Right forelimb (tissue), 1 donor: Measurements from ENCODE around the gene GALNS.
"Not testable (repeated sequence)": the region's sequence is repeated elsewhere in the genome, so short reads cannot be mapped to it uniquely, and the experiment has no call there.

Source experiments
- DNase-seq: peaks from one replicate; pipeline ENCODE4 v3.0.0-alpha.2; 2018

The GALNS gene

DNA sequence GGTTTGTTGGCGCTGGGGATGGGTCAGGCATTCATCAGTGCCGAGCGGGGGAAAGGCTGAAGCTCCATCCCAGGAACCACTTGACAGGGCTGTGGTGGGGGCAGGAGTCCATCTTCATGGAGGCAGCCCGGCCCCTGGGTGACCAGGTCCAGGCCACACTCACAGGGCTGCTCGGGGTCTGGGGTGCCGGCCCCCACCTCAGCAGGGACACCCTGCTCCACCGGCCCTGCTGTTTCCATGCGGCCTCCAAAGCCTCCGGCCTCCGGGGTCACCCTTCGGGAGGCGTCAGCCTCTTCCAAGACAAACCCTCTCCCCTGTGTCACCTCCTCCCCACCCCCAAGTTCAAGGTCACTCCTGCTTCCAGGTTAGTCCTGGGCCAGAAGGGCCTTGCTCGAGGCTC is 22.1 kb downstream of the GALNS start:
- no peak for DNase-seq

DNA sequence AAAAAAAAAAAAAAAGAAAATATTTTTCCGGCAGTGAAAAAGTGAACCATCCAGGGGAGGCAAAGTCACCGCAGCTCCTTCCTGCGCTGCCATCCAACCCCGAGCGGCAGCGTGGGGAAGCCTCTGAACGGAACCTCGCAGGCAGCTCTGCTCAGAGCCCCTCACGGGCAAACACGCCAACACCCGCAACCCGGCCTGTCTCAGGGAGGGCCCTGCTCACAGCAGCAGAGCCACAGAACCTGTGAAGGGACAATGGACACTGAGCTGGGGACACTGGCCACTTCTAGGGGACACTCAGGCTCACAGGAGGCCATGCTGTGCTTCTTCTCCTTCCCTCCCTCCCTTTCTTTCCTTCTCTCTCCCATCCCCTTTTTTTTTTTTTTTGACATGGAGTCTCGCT is 23.7 kb downstream of the GALNS start:
- DNase-seq: no peak

DNA sequence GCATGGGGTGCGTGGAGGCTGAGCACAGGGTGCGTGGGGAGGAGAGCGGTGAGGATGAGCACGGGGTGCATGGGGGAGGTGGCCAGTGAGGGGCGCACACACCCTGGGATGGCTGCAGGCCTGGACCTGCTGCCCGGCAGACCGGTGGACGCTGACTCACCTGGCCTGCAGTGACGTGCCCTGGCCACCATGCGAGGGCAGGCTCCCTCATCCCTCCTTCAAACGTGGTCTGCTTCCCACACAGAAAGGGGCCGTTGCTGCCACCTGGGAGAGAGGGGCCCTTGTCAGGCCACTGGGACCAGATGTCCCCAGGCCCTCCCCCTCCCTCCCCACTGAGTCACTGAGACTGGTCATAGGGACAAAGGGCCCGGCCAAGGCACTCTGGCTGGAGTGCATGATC is 24.9 kb downstream of the GALNS start:
- DNase-seq: no peak

DNA sequence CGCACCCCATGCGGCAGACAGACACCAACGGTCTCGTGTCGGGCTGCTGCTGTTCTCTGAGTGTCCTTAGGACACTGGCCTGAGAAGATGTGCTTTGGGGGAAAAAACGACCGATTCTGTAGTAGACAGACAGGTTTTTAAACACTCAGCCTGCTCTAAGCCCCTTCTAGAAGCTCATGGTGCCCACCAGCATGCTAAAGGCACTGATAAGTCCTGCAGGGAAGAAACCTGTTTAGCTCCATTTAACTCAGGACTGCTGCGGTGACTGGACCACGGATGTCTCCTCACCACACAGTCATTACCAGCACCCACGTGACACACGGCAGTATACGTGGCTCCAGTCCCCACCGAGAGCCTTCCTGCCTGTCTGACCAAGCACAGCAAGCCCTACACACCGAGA is 26.0 kb downstream of the GALNS start:
- DNase-seq: no peak

DNA sequence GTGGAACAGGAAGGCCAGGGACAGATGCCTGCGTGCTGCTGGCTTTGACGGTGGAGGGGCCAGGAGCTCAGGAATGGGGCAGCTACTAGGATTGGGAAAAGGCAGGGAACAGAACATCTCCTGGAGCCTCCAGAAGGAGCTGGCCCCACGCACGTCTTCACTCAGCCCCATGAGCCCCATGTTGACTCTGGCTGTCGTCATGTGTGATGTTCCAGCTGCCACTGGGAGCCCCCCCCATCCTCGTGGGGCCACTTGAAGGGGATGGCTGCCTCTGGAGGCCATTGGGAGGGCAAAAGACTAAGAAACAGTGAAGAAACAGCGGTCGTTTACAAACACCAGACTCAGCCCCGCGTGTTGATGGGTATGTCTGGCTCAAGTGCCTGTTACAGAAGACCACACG is 26.5 kb downstream of the GALNS start:
- DNase-seq: no peak

DNA sequence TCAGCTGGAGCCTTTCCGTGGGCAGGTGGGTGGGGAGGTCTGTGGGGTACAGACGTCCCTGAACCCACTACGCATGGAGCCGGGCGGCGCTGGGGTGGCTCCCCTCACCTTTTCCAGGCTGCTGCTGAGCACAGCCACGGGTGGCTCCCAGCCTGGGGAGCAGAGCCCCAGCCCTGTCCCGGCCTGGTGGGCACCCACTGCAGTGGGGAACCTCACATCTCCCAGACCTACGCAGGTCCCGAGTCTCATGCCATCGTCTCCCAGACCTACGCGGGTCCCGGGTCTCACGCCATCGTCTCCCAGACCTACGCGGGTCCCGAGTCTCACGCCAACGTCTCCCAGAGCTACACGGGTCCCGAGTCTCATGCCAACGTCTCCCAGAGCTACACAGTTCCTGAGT is 28.0 kb downstream of the GALNS start:
- DNase-seq: no peak

DNA sequence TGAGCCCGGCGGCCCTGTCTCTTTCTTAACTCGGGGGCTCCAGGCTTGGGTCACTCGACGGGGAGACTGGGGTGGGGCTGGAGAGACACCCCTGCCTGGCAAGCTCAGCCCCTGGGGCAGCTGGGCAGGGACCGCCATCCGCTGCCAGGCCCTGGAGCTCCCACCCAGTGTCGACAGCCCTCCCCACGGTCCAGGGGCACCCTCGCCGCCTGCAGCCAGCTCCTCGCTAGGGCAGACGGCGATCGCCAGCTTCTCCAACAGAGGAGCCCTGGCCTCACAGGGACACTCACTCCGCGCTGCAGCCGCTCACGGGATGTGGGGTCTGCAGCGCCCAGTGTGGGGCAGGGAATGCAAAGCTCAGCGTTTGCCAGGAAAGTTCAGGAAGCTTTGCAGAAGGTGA is 29.0 kb downstream of the GALNS start:
- DNase-seq: no peak

DNA sequence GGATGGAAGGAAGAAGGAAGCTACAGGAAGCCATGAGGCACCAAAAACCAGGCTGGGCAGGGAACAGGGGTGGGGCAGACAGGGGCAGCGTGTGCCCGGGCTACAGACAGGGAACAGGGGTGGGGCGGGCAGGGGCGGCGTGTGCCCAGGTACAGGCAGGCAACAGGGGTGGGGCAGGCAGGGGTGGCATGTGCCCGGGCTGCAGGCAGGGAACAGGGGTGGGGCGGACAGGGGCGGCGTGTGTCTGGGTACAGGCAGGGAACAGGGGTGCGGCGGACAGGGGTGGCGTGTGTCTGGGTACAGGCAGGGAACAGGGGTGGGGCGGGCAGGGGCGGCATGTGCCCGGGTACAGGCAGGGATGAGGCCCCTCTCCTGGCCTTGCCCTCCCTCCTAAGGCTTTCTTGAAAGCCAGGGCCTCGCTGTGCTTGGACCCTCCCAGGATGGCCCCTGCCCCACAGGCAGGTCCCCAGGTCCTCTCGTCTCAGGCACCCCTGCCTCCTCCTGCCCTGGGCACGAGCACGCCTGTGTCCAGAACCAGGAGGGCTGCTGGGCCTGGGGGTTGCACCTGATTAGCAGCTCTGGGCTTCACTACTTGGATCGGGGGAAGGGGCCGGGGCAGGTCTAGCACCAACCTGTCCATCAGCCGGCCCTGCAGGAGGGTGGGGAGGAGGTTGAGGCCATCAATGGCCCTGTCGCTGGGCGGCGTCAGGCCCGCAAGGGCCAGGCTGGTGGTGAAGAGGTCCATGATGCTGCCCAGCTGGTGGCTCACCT is 30.5 kb downstream of the GALNS start:
- no peak for DNase-seq

DNA sequence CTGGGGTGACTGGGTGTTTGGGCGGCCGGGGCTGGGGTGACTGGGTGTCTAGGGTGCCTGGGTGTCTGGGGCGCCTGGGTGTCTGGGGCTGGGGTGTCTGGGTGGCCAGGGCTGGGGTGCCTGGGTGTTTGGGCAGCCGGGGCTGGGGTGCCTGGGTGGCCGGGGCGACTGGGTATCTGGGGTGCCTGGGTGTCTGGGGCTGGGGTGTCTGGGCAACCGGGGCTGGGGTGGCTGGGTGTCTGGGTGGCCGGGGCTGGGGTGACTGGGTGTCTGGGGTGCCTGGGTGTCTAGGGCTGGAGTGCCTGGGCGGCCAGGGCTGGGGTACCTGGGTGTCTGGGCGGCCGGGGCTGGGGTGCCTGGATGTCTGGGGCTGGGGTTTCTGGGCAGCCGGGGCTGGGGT is 31.6 kb downstream of the GALNS start:
- DNase-seq: no peak

DNA sequence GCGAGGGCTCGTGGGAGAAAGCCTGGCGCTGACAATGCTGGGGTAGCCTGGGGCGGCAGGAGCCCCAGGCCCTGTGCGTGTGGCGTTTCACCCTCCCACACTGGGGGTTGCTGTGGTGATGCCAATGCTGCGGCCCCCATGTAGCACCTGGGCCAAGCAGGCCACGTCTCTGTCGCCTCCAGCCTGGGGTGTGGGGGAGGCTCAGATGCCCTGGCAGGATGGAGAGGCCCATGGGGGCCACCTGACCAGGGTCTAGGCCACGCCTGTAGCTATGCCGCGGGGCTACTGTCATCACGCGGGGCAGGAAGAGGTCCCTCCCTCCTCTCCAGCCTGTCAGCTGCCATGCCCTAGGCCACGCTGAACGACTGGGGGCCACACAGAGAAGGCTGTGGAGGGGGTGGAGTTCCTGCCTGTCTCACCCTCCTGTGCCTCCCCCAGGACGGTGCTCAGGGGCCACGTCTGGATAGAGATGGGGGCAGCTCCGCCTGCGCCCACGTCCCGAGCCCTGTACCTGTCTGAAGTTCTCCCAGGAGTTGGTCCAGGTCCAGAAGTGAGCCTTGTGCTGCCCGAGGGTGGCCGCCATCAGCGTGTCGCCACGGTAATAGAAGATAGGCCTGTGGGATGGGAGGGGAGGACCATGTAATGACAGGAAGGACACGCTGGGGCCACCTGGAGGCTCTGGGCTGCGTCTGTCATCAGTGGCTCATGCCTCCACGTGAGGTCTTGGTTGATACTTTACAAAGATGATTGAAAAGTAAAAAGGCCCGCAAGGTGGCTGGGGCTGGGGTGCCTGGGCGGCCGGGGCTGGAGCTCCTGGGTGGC is 32.3 kb downstream of the GALNS start:
- no peak for DNase-seq

DNA sequence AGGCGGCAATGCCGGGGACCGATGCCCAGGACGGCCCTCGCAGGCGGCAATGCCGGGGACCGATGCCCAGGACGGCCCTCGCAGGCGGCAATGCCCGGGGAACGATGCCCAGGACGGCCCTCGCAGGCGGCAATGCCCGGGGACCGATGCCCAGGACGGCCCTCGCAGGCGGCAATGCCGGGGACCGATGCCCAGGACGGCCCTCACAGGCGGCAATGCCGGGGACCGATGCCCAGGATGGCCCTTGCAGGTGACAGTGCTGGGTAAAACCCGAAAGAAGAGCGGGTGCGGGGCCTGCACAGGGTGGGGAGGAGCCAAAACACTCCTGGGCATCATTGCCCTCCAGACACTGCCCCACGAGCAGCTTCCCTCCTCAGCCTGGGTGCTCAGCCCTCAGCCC is 33.1 kb downstream of the GALNS start:
- not testable (repeated sequence) for DNase-seq

DNA sequence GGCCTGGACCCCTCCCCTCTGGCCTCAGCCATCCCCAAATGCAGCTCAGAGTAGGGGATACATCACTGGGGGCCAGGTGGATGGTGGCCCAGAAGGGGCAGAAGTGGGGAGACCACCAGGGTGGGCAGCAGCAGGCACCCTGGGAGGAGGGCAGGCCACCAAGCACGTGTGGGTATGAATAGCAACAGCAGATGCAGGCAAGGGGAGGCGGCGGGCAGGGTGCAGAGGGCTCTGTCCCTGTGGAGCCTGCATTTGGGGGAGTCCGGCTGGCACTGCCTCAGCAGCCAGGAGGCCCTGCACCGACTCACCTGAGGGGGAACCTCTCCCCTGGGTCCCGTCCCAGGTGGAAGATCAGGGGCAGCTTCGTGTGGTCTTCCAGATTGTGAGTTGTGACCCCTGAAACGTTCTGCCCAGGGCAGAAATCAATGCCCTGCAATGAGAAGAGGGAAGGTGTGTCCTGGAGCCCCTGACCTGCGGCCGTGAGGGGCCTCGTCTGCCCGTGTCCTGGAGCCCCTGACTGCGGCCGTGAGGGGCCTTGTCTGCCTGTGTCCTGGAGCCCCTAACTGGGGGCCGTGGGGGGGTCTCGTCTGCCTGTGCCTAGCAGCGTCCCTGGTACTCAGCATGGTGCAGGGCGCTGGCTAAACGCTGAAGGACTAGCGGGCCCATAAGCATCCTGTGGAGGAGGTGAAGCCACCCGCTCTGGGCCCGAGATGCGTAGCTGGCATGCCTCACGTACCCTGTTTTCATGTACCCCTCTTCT is 34.3 kb downstream of the GALNS start:
- no peak for DNase-seq

DNA sequence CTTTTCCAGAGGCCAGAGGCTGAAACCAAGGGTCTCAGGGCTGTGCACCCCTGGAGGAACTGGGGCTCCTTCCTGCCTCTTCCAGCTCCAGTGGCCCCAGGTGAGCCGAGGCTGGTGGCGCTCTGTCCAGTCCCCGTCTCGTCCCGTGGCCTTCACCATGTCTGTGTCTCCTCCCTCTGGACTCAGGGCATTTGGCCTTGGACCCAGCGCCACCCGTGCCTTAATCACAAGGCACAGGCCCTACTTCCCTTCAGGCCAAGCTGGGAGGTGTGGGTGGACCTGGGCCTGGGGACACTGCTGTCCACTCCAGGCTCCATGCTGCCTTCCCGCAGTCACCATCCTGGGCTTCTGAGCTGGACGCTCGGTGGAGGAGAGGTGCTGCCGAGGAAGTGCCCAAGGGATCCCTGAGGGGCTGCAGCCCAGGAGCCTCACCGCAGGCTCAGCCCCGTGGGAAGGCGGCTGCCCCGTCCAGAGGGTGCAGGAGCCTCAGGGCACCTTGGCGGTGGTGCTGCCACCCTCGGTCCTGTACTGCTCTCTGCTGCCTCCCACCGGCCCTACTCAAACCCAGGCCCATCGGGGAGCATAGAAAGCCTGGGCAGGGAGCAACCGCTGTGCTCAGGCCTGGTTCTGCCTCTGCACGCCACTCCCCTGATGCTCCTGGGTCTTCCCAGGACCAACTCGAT is 35.4 kb downstream of the GALNS start:
- no peak for DNase-seq

DNA sequence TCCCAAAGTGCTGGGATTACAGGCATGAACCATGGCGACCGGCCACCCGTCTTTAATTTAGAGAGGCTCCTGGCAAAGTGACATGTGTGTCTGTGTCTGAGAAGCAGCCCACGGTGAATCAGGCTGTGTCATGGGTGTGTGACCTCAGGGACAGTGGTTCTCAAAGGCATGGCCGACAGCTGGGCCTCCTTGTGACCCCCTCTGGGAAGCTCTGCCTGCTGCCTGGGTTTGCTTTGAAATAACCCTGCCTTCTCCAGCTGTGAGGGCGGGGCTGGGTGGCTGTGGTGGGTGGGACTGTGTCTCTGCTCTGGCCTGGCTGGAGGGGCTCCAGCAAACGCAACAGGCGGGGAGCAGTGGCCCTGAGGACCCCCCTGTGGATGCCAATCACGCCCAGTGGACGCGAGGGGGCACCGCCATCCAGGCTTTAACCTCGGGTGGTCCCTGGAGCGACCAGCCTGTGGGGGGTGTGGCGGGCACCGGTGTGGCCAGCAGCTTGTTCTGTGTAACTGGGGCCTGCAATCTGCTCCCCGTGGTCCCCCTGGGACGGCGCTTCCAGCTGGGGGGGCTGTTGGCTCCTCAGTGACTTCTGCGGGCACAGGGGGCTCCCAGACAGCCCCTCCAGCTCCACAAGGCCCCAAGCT is 36.2 kb downstream of the GALNS start:
- no peak for DNase-seq

DNA sequence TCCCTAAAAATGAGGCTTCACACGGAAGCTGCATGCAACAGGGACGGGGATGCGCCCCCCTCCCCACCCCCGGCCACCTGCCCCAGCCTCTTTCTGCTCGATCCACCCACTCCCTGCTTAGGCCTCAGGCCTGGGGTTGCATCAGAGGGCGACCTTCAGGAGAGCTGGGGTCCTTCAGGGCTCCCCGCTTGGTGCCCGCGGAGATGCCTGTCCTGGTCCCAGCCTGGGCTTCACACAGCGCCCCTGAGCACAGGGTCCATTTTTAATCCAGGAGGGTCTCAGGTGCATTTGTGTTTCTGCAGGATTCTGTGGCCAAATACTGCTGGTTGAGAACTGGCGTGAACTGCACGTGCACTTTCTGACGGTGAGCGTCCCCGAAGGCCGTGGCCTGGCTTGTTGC is 37.6 kb downstream of the GALNS start:
- DNase-seq: no peak

DNA sequence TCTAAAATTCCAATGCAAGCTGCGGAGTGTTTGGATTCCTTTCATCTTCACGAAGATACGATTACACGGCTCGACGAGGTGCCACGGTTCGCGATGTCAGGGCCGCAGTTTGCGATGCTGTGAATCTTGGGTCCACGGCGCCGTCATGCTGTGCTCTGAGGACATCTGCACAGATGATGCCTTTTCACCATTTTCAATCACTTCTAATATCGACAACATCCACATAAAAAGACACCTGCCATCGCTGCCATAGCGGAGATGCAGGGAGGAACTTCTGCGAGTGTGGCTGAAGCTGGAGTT is 38.2 kb downstream of the GALNS start:
- no peak for DNase-seq

DNA sequence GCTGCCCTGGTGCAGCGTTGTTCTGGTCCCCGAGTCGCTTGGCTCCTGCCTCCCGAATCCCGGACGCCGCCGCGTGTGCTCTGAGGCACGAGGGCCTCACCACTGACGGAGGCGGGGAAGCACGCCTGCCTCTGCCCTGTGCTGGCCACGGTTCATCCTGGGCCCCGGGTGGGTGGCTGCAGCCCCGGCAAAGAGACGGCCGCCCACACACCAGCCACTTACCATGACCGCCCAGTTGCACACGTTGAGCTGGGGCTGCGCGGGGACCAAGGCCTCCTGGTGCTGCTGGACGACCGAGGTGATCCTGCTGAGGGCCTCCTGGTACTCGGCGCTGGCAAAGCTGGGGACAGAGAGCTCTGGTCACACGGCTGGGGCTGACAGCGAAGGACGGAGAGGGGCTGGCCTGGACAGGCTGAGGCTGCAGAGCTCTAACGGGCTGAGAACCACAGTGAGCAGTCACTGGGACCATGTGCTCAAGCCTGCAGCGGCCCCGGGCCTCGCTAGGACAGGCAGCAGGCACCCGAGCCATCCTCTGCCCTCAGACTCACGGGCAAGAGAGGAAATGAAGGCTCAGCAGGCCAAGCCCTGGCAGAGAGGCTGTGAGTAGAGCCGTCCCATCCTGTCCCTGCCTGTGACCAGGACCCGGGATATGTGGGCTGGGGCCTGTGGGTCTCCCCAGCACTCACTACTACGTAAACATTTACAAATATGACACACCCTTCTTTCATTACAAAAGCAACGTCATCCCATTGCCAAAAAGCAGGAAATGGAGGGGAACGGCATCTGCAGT is 38.8 kb downstream of the GALNS start:
- peak; percentile 36 for DNase-seq

DNA sequence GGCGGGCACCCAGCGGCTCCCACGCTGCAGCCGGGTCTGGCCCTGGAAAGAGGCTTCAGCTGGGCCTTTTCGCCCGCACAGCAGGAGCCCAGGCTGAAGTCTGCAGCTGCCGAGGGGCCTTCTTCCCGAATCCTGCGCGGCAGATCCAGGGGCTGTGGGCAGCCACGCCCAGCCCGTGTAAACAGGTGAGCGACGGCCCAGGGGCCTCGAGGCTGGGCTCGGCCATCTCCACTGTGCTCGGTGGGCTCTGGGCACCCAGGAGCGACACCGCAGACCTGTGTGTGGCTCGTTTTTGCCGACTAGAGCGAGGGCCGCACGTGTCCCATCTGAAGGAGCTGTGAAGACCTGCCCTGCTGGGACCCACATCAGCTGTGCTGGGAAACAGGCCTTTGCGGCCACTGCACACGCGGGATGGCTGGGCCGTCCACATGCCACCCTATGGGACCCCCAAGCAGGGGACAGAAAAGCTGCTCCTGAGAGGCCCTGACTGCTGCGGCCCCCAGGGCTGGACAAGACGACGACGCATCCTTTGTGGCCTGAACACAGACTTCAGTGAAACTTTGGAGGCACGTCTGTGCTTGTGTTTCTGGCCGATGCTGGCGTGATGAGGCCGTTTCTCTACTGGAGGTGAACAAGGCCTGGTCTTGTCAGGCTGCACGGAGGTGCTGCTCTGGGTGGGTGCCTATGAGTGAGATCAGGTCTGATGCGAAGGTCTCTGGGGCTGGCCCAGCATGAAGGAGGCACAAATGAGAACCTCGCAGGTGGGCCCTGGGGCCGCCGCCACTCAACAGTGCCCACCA is 39.8 kb downstream of the GALNS start:
- peak; percentile 39 for DNase-seq

DNA sequence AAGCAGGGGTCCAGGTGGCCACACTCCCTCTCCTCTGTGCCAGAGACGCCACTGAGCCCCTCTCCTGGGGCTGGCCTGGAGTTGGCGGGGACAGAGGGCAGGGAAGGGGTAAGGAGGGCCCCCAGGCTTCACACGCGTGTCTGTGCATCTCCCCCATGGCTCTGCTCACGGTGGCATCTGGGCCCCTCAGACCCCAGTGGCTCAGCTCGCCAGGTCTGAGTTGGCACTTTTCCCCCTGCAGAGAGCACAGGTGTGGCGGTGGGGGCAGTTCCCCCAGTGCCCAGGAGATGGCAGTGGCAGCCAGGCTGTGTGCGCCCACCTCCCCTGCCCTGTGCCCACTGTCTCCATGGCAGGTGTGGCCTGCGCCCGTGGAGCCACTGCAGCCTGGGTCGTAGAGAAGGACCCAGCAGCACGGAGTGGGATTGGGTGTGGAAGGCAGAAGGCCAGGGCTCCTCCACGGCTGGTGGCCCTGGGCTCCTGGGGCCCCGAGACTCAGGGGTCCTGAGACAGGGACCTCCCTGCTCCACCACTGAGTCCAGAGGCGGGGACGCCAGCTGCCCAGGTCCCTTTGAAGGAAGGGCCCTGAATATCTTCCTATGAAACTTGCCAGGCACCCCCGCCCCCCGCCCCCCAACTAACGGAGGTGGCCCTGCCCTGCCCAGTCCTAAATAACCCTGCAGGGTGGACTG is 40.7 kb downstream of the GALNS start:
- peak; percentile 57 for DNase-seq

DNA sequence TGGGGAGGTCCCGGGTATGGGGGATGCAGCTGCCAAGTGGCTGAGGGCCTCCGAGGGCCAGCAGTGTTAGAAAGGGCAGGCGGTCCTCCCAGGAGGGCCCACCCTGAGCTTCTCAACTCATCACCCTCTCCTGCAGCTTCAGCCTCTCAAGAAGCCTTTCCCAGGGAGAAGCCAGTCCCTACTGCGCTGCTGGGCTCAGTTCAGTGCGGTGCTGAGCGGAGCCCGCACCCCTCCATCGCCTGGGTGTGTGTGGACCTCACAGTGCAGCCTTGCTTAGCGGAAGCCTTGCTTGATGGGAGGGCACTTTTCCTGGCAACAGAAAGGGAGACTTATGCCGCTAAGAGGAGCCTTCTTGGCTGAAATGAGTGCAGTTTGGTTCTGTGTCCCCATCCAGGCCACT is 41.5 kb downstream of the GALNS start:
- no peak for DNase-seq

DNA sequence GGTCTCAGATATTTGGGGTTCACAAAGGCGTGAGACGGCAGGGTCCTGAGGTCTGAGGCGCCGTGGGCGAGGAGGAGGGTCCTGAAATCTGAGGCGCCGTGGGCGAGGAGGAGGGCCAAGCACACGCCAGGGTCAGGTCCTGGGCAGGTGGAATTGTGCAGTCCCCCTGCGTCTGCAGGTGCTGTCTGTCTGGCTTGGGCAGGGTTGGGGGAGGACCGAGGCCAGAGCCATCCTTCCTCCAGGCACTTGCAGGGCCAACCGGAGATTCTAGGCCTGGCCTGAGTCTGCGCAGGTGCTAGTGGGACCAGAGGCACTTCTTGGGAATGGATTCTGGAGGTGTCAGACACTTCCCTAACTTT is 42.6 kb downstream of the GALNS start:
- DNase-seq: no peak
